CD4-positive, alpha-beta T cell treated with Interleukin-21 for 1 hour (primary cell): ENCODE measurements around the gene EHD3.
"Not testable (repeated sequence)": the region's sequence is repeated elsewhere in the genome, so short reads cannot be mapped to it uniquely, and the experiment has no call there.

ENCODE experiments used
- DNase-seq: peaks from one replicate; pipeline ENCODE4 v3.0.0-alpha.2; 2020

EHD3 gene

GRCh38 chr2:31256611-31257382, 22.8 kb downstream of the EHD3 start:
- no peak for DNase-seq

DNA sequence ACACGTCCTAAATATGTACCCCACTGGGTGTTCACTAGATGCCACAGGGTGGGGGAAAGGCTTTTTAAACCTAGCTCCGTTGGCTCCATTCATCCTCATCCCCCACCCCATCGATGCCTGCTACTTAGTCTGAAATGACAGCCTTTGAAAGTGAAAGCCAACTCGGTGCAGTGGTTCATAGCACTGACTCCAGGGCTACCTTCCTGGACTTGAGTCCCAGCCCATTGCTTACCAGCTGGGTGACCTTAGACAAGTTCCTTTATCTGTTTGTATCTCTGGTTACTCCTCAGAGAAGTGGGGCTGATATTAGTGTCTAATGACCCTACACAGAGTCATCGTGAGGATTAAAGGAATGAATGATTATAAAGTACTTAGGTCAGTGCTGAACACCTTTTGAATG, 24.4 kb downstream of the EHD3 start:
- no peak for DNase-seq

GRCh38 chr2:31259075-31259474, 25.1 kb downstream of the EHD3 start:
- DNase-seq: no peak

GRCh38 chr2:31260870-31261269, 26.9 kb downstream of the EHD3 start:
- no peak for DNase-seq

GRCh38 chr2:31263636-31264190, 29.8 kb downstream of the EHD3 start:
- no peak for DNase-seq

GRCh38 chr2:31265234-31265633, 31.3 kb downstream of the EHD3 start:
- no peak for DNase-seq

- no peak for DNase-seq
Measured at GRCh38 chr2:31266804-31267203, 32.9 kb downstream of the EHD3 start.

DNA sequence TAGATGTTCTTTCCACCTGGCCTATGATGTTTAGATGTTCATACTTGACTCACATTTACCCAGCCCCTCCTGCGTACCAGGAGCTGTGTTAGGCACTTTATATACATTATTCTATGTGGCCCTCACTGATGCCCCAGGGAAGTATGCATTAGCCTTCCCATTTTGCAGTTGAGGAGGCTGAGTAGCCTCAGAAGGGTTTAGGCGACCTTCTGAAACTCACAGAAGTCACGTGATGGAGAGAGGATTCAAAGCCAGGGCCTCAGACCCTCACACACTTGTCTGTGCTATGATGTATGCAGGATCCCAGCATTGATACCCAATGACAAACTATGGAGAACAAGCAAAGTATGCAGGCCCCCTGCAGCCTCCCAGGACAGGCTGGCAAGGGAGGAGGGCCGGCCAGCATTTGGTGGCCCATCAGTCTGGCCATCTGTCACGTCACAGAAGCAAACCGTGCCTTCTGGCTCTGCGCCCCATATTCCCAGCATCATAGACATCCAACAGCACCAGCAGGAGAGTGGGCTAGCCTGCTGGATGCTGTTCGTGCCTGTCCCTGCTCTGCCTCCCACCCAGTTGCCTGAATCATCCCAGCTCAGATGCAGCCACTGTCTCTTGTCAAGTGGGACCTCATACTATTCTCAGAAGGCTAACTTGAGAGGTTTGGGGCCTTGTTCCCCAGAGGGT, 33.6 kb downstream of the EHD3 start:
- no peak for DNase-seq

GRCh38 chr2:31268344-31268743, 34.4 kb downstream of the EHD3 start:
- DNase-seq: no peak

GRCh38 chr2:31269087-31269486, 35.1 kb downstream of the EHD3 start:
- no peak for DNase-seq

GRCh38 chr2:31270131-31270530, 36.2 kb downstream of the EHD3 start:
- no peak for DNase-seq

DNA sequence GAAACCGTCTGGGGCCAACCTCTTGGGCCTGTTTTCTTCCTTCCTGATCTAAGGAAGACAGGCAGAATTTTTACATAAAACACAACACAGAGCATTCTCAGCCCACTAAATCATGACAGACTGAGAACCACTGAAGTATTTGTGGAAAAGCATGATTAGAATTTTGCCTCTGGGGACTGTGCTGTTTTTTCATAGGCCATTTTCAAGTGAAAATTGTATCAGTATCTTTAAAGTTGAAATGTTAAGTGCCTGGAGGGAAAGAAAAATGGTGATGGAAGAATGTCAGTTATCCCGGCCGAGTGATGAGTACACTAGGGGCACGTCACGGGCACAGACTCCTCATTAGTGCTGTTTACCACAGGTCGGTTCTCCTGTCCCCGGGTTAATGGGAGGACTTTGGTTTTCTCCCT, 36.9 kb downstream of the EHD3 start:
- no peak for DNase-seq

- DNase-seq: no peak
Measured at GRCh38 chr2:31271851-31272267, 37.9 kb downstream of the EHD3 start.

DNA sequence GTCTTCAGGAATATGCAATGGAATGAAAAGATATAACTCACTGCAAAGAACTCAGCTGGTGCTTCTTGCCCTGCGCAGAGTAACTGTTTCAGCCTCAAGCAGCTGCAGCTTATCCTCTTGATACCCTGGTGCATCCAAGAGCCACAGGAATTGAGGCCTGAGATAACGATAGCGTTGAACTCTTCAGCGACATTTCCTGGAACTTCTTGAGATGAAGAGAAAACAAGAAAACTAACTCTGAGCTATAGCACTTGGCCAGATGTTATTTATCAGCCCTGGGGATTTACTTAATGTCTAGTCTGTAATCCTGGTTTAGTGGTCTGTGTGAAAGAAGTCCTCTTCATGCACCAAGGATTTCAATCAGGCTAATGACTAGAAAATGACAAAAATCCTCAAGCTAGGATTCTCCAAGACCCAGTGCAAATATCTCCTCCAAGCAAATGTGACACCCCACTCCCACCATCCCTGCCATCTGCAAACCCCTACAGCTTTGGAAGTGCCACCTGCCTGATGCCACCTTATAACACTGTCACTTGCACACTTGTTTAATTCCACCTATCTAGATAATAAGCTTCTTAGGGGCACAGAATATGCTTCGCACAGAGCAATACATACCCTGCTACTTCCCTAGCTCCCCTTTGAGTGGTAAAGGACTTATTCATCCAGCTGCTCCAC, 40.6 kb downstream of the EHD3 start:
- DNase-seq: no peak

DNA sequence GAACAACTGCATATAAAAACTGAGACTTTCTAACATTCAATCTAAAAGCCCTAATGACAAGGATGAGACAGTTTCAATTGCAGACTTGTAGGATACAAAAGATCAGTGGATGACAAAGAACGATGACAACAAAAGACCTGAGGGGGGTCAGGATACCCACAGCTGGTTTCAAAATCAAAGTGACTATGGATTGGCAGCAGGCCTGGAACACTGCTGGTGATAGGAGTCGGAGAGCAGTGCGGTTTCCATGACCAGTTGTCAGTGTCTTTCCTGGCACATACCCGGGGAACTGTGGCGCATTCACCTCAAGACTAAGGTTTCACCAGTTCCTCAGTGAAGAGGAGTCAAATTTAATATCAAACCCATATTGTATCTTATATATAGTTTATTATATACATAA, 42.0 kb downstream of the EHD3 start:
- no peak for DNase-seq

GRCh38 chr2:31277621-31278020, 43.7 kb downstream of the EHD3 start:
- no peak for DNase-seq

DNA sequence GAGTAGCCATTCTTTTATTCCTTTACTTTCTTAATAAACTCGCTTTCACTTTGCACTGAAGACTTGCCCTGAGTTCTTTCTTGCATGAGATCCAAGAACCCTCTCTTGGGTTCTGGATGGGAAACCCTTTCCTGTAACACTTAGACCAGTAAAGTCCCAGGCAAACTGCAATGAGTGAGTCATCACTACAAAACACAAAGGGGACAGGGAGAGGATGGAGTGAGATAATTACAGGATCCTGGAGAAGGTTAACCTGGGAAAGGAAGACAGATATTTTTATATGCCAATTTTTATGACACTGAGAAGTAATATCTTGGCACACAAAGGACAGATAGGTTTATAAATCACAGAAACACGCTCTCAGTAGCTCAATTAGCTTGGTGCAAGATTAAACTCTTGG, 48.7 kb downstream of the EHD3 start:
- no peak for DNase-seq

DNA sequence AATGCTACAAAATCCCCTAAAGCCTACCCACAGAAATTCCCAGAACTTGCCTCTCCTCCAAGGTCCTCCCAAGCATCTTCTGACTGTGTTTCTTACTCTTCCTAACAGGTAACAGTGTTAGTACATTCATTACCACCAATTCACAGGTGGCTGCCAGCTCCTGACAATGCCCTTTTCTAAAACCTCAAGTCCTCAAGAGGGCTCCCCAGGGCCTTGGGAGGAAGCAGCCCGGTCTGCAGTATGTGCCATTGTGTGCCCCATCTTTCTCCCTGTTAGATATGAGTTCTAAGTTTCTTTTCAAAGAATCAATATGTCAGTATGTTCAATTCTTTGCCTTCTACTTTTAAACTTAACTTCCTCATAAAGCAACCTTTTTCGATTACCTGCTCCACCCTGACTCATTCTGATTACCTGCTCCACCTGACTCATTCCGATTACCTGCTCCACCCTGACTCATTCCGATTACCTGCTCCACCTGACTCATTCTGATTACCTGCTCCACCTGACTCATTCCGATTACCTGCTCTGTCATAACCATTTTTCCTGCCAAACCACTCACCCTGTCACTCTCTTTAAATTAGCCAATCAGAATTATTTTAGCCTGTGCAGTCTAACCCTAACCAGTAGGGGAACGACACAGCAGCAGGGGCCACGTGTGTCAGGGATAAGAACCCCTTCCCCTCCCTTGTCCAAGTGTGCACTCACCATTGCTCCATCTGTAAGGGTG, 49.4 kb downstream of the EHD3 start:
- DNase-seq: not testable (repeated sequence)

GRCh38 chr2:31284107-31284506, 50.2 kb downstream of the EHD3 start:
- no peak for DNase-seq

- DNase-seq: no peak
Measured at GRCh38 chr2:31286230-31286629, 52.3 kb downstream of the EHD3 start.

DNA sequence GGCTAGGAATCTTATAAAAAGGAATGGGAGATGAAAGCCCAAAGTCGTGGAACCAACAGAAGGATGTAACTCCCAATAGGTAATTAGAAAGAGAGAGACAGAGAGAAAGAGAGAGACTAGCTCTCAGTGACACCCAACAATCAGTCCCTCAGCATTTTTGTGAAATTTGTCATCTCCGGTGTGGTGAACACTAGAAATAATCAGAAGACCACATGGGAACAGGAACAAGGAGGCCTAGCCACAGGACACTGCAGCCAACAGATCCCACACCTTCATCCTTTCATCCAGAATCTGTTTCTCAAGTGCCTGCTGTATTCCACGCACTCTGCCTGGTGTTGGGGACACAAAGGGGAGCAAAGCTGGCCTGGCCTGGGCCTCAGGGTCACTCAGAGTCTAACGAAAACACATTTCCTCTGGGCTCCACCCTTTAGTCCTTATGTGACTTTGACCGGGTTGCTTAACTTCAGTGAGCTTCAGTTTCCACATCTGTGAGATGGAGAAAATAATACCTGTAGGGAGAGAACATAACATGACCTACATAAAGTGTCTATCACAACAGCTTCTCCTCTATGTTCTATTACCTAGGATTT, 53.1 kb downstream of the EHD3 start:
- DNase-seq: no peak

- no peak for DNase-seq
Measured at GRCh38 chr2:31287654-31288053, 53.7 kb downstream of the EHD3 start.

- no peak for DNase-seq
Measured at GRCh38 chr2:31294196-31294595, 60.2 kb downstream of the EHD3 start.
